ENCODE data around the gene EPG5.

EPG5 gene

GRCh38 chr18:46008531-46008930 lies 41.4 kb upstream of the EPG5 start:
- Histone ChIP-seq H3K36me3 (ENCODE audit: insufficient read depth, low read length) (no peaks in the 10 kb centered on the region), H3K4me3 (ENCODE audit: low read depth, low read length, poor library complexity, severe bottlenecking) (no peak overlapping the region), H3K79me2 (ENCODE audit: insufficient read depth, low read length) (no peaks in the 10 kb centered on the region), H3K27me3 (ENCODE audit: insufficient read depth, low read length) (no peaks in the 10 kb centered on the region; the same call in 1 of the 2 replicates), H3K9me3 (ENCODE audit: low read length) (no peaks in the 10 kb centered on the region), H3F3A (ENCODE audit: insufficient read depth, low read length) (no peaks in the 10 kb centered on the region), H3K27ac (ENCODE audit: low read depth, low read length, poor library complexity, severe bottlenecking) (no peak overlapping the region), H4K20me1 (ENCODE audit: insufficient read depth, low read length) (no peaks in the 10 kb centered on the region), H3K4me1 (ENCODE audit: insufficient read depth, low read length, severe bottlenecking) (peaks cover 5% of the 10 kb centered on the region), H3K9me2 (ENCODE audit: low read depth, low read length) (no peaks in the 10 kb centered on the region), H2AFZ (ENCODE audit: low read length) (no peak overlapping the region), H3K4me2 (ENCODE audit: low read length) (no peak overlapping the region), H3K9ac (ENCODE audit: low read length) (no peak overlapping the region)
- no peak for TF ChIP-seq EZH2 (IDR thresholded peaks at IDR 0.05; ENCODE audit: borderline replicate concordance, low read length)

GRCh38 chr18:46007165-46007564 lies 40.0 kb upstream of the EPG5 start:
- Histone ChIP-seq H3K79me2 (ENCODE audit: insufficient read depth, low read length) (no peaks in the 10 kb centered on the region), H3K4me1 (ENCODE audit: insufficient read depth, low read length, severe bottlenecking) (no peaks in the 10 kb centered on the region), H3K4me2 (ENCODE audit: low read length) (no peak overlapping the region), H3K27ac (ENCODE audit: low read depth, low read length, poor library complexity, severe bottlenecking) (no peak overlapping the region), H3K36me3 (ENCODE audit: insufficient read depth, low read length) (no peaks in the 10 kb centered on the region), H3K9ac (ENCODE audit: low read length) (no peak overlapping the region), H3F3A (ENCODE audit: insufficient read depth, low read length) (no peaks in the 10 kb centered on the region), H3K27me3 (ENCODE audit: insufficient read depth, low read length) (no peaks in the 10 kb centered on the region; the same call in 1 of the 2 replicates), H3K9me2 (ENCODE audit: low read depth, low read length) (no peaks in the 10 kb centered on the region), H4K20me1 (ENCODE audit: insufficient read depth, low read length) (no peaks in the 10 kb centered on the region), H3K9me3 (ENCODE audit: low read length) (no peaks in the 10 kb centered on the region), H3K4me3 (ENCODE audit: low read depth, low read length, poor library complexity, severe bottlenecking) (no peak overlapping the region), H2AFZ (ENCODE audit: low read length) (no peak overlapping the region)
- TF ChIP-seq EZH2 (IDR thresholded peaks at IDR 0.05; ENCODE audit: borderline replicate concordance, low read length) (no peak), CTCF (IDR thresholded peaks at IDR 0.05; ENCODE audit: low read length) (no peak)

GRCh38 chr18:46002934-46003333 lies 35.8 kb upstream of the EPG5 start:
- Histone ChIP-seq H3K4me1 (ENCODE audit: insufficient read depth, low read length, severe bottlenecking) (peaks cover 4% of the 10 kb centered on the region), H3K9me2 (ENCODE audit: low read depth, low read length) (no peaks in the 10 kb centered on the region), H3K27me3 (ENCODE audit: insufficient read depth, low read length) (no peaks in the 10 kb centered on the region), H3K27ac (ENCODE audit: low read depth, low read length, poor library complexity, severe bottlenecking) (no peak overlapping the region), H3K9me3 (ENCODE audit: low read length) (no peaks in the 10 kb centered on the region), H3K9ac (ENCODE audit: low read length) (no peak overlapping the region), H4K20me1 (ENCODE audit: insufficient read depth, low read length) (no peaks in the 10 kb centered on the region), H3K79me2 (ENCODE audit: insufficient read depth, low read length) (no peaks in the 10 kb centered on the region), H2AFZ (ENCODE audit: low read length) (no peak overlapping the region), H3K4me3 (ENCODE audit: low read depth, low read length, poor library complexity, severe bottlenecking) (no peak overlapping the region), H3F3A (ENCODE audit: insufficient read depth, low read length) (no peaks in the 10 kb centered on the region), H3K36me3 (ENCODE audit: insufficient read depth, low read length) (no peaks in the 10 kb centered on the region; the same call in 1 of the 2 replicates), H3K4me2 (ENCODE audit: low read length) (no peak overlapping the region)
- TF ChIP-seq CTCF (IDR thresholded peaks at IDR 0.05; ENCODE audit: low read length) (no peak), EZH2 (IDR thresholded peaks at IDR 0.05; ENCODE audit: borderline replicate concordance, low read length) (no peak)

- peaks cover 8% of the 10 kb centered on the region for H3K4me1 ChIP-seq (ENCODE audit: insufficient read depth, low read length, severe bottlenecking)
- no peak overlapping the region for H3K4me3 ChIP-seq (ENCODE audit: low read depth, low read length, poor library complexity, severe bottlenecking)
- no peaks in the 10 kb centered on the region for H3K79me2 ChIP-seq (ENCODE audit: insufficient read depth, low read length)
- H3K27me3 ChIP-seq (ENCODE audit: insufficient read depth, low read length): no peaks in the 10 kb centered on the region
- H2AFZ ChIP-seq (ENCODE audit: low read length): no peak overlapping the region
- H3K36me3 ChIP-seq (ENCODE audit: insufficient read depth, low read length): no peaks in the 10 kb centered on the region; the same call in 1 of the 2 replicates
- no peaks in the 10 kb centered on the region for H3F3A ChIP-seq (ENCODE audit: insufficient read depth, low read length)
- H3K27ac ChIP-seq (ENCODE audit: low read depth, low read length, poor library complexity, severe bottlenecking): no peak overlapping the region
- H3K9me2 ChIP-seq (ENCODE audit: low read depth, low read length): no peaks in the 10 kb centered on the region
- TF ChIP-seq CTCF (IDR thresholded peaks at IDR 0.05; ENCODE audit: low read length) (no peak), EZH2 (IDR thresholded peaks at IDR 0.05; ENCODE audit: borderline replicate concordance, low read length) (no peak)
- H3K9me3 ChIP-seq (ENCODE audit: low read length): no peaks in the 10 kb centered on the region
- no peaks in the 10 kb centered on the region for H4K20me1 ChIP-seq (ENCODE audit: insufficient read depth, low read length)
- no peak overlapping the region for H3K4me2 ChIP-seq (ENCODE audit: low read length)
- H3K9ac ChIP-seq (ENCODE audit: low read length): no peak overlapping the region
These were observed 34.8 kb upstream of the EPG5 start for GRCh38 chr18:46001892-46002291.

Measured in OCI-LY1 (cell line).